OCI-LY3 (cell line): ENCODE data around the gene SLC35F4.

Source experiments
- H2AFZ ChIP-seq: fragments of 200-600, 300-600 bp; shearing (Covaris generic); 2 replicates; pipeline ENCODE4 v1.6.0; 2014; ENCODE audit warnings: antibody characterized with exemption, low read depth, low read length
- H3K27ac ChIP-seq: fragments of 200-600, 300-600 bp; sonication (generic); 2 replicates; pipeline ENCODE4 v1.5.1; 2014; ENCODE audit warnings: mild to moderate bottlenecking, low read length, moderate library complexity, mixed read lengths
- H3K27me3 ChIP-seq: fragments of 200-600, 300-600 bp; sonication (generic); 2 replicates; pipeline ENCODE4 v1.6.1; 2014; ENCODE audit warnings: low read depth, low read length, mixed read lengths
- H3K36me3 ChIP-seq: fragments of 200-600, 300-600 bp; sonication (generic); replicated peaks from 2 replicates; pipeline ENCODE3; 2014; ENCODE audit warnings: low read depth, low read length, mixed read lengths
- H3K4me1 ChIP-seq: fragments of 300-600, 200-600 bp; sonication (generic); 2 replicates; pipeline ENCODE4 v1.6.1; 2014; ENCODE audit warnings: low read length, mixed read lengths
- H3K4me2 ChIP-seq: fragments of 200-600, 300-600 bp; sonication (generic); 2 replicates; pipeline ENCODE4 v1.6.1; 2014; ENCODE audit warnings: low read length, mixed read lengths
- H3K4me3 ChIP-seq: fragments of 300-600, 200-600 bp; sonication (generic); 2 replicates; pipeline ENCODE4 v1.5.1; 2014; ENCODE audit warnings: antibody characterized with exemption, mild to moderate bottlenecking, low read length, moderate library complexity
- H3K79me2 ChIP-seq: fragments of 300-600, 200-600 bp; shearing (Covaris generic); 2 replicates; pipeline ENCODE4 v1.6.1; 2014; ENCODE audit warnings: mild to moderate bottlenecking, low read length, mixed read lengths
- H3K9ac ChIP-seq: fragments of 300-600, 200-600 bp; shearing (Covaris generic); 2 replicates; pipeline ENCODE4 v1.6.0; 2014; ENCODE audit warnings: mild to moderate bottlenecking, low read length, moderate library complexity
- H3K9me3 ChIP-seq: fragments of 200-600, 300-600 bp; shearing (Covaris generic); 2 replicates; pipeline ENCODE4 v1.6.1; 2014; ENCODE audit warnings: low read length, mixed read lengths; ENCODE audit not compliant: insufficient read depth
- H4K20me1 ChIP-seq: fragments of 200-600, 300-600 bp; sonication (generic); 2 replicates; pipeline ENCODE4 v1.6.1; 2016; ENCODE audit warnings: low read length, mixed read lengths; ENCODE audit not compliant: insufficient read depth
- EZH2phosphoT487 ChIP-seq: fragments of 200-600 bp; shearing (Covaris generic); IDR thresholded peaks from 2 replicates; pipeline ENCODE4 v1.6.1; 2018; ENCODE audit warnings: antibody characterized with exemption, mixed run types, low read depth
- TF ChIP-seq, protein P1 (sequence below): fragments of 200-600, 300-600 bp; sonication (generic); IDR thresholded peaks from 2 replicates; pipeline ENCODE4 v1.5.1; 2014; ENCODE audit warnings: antibody characterized with exemption, low read length, low read depth

The SLC35F4 gene

DNA sequence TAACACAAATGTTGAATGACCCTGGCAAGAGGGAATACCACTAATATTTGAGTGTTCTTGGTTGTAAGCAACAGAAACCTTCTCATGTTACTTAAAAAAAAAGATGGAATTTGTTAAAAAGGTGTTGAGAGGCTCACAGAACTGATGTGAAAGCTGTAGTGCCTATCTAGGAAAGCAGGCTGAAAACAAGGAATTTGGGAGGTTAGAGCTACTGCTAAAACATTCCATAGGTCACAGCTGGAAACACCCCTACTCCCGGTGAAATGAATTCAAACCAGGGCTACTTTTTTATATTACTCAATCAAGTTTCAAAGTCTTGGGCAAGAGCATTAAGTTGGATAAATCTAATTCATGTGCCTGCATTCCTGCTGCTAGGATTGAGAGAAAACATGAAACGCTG is 104.1 kb downstream of the SLC35F4 start:
- Histone ChIP-seq H3K4me2 (no peak overlapping the region), H3K9me3 (no peaks in the 10 kb centered on the region), H2AFZ (no peak overlapping the region), H3K27ac (no peak overlapping the region), H3K79me2 (no peaks in the 10 kb centered on the region), H3K4me3 (no peak overlapping the region), H3K9ac (no peak overlapping the region), H3K27me3 (peaks cover 3% of the 10 kb centered on the region; the same call in 1 of the 2 replicates), H4K20me1 (no peaks in the 10 kb centered on the region), H3K4me1 (no peaks in the 10 kb centered on the region), H3K36me3 (no peaks in the 10 kb centered on the region)
- TF ChIP-seq, protein P1, sequence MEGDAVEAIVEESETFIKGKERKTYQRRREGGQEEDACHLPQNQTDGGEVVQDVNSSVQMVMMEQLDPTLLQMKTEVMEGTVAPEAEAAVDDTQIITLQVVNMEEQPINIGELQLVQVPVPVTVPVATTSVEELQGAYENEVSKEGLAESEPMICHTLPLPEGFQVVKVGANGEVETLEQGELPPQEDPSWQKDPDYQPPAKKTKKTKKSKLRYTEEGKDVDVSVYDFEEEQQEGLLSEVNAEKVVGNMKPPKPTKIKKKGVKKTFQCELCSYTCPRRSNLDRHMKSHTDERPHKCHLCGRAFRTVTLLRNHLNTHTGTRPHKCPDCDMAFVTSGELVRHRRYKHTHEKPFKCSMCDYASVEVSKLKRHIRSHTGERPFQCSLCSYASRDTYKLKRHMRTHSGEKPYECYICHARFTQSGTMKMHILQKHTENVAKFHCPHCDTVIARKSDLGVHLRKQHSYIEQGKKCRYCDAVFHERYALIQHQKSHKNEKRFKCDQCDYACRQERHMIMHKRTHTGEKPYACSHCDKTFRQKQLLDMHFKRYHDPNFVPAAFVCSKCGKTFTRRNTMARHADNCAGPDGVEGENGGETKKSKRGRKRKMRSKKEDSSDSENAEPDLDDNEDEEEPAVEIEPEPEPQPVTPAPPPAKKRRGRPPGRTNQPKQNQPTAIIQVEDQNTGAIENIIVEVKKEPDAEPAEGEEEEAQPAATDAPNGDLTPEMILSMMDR: no peak
- no peak for TF ChIP-seq EZH2phosphoT487

DNA sequence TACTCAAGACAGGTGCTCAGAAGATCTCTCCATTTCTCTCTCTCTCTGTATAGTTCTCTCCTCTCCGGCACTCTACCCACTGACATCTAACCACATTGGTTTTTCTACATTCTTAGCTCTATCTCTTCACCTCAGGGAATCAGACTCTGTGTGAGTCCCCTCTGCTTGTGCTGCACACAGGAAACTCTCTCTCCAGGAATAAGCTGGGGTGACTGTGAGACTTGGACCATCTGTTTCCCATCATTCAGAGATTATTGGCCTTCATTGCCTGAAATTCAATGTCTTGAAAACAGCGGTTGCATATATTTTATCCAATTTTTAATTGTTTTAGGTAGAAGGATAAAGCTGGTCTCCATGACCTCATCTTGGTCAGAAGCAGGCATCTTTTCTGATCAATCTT is 105.0 kb downstream of the SLC35F4 start:
- Histone ChIP-seq H3K27ac (no peak overlapping the region), H2AFZ (no peak overlapping the region), H3K27me3 (peaks cover 3% of the 10 kb centered on the region; the same call in 1 of the 2 replicates), H3K36me3 (no peaks in the 10 kb centered on the region), H3K4me1 (no peaks in the 10 kb centered on the region), H3K4me3 (no peak overlapping the region), H3K4me2 (no peak overlapping the region), H3K79me2 (no peaks in the 10 kb centered on the region), H3K9me3 (no peaks in the 10 kb centered on the region), H3K9ac (no peak overlapping the region), H4K20me1 (no peaks in the 10 kb centered on the region)
- no peak for TF ChIP-seq EZH2phosphoT487
- TF ChIP-seq, protein P1: no peak

DNA sequence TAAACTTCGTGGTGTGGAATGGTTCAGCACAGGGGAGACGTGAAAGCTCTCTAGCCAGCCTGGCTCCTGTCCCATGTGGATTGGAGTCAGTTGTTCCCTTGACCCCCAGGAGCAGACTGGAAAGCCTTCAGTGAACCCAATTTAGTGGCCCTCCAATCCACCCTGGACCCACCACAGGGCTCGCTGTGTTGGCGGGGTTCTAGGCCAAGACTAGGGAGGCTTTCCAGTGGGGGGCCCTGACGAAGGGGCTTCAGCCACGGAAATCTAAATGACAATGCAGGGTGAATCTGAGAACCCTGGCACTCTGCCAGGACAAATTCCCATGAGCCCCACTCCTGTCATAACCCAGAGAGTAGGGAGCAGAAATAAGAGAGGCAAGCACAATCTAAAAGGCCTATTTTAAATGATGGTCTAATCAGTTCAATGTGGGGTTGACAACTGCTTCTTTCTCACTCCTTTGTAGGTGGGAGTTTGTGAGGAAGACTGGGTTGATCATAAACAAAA is 110.8 kb downstream of the SLC35F4 start:
- Histone ChIP-seq H3K27ac (no peak overlapping the region), H3K4me2 (no peak overlapping the region), H3K9me3 (no peaks in the 10 kb centered on the region), H3K4me3 (no peak overlapping the region), H3K27me3 (no peaks in the 10 kb centered on the region), H3K79me2 (no peaks in the 10 kb centered on the region), H3K36me3 (no peaks in the 10 kb centered on the region), H3K4me1 (no peaks in the 10 kb centered on the region), H2AFZ (no peak overlapping the region), H3K9ac (no peak overlapping the region), H4K20me1 (no peaks in the 10 kb centered on the region)
- TF ChIP-seq, protein P1: no peak
- no peak for TF ChIP-seq EZH2phosphoT487

DNA sequence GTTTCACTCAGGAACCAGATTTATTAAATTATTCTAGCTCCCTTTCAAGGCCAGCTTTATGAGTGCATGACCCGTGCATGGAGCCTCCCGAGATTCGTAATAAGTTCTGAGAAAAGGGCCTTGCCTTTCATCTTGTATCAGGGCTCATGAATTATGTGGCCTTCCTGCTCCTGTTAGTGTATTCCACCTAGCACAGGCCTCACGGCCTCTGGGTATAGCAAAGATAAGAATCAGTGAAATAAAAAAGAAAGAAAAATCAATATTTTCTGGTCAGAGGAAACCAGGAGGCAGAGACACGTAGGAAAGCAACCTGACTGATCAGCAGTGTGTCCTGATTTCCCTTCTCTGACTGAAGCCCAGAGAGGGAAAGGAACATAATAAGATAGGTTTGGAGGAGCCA is 111.4 kb downstream of the SLC35F4 start:
- Histone ChIP-seq H2AFZ (no peak overlapping the region), H3K27me3 (no peaks in the 10 kb centered on the region), H3K27ac (no peak overlapping the region), H3K9ac (no peak overlapping the region), H3K4me2 (no peak overlapping the region), H3K4me1 (no peaks in the 10 kb centered on the region), H3K9me3 (no peaks in the 10 kb centered on the region), H4K20me1 (no peaks in the 10 kb centered on the region), H3K36me3 (no peaks in the 10 kb centered on the region), H3K79me2 (no peaks in the 10 kb centered on the region), H3K4me3 (no peak overlapping the region)
- TF ChIP-seq, protein P1: no peak
- no peak for TF ChIP-seq EZH2phosphoT487
